ENCODE measurements around the gene ALAD.

DNA sequence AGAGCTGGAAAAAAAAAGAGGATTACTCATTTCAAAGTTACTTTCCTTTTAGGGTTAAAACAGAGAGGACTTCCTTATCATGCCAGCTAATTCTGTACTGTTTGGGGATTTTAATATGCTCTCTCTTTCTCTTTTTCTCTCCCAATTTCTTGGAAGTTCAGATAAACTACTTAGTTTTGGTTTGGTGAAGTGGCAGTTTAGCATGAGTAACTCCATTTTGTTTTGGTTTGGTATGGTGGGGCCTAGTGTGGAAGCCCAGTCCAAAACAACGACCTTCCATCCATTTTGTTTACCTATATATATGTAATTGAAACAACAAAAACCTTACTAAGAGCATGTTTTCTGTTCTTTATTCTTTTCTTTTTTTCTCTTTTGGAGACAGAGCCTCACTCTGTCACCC, 55.4 kb downstream of the ALAD start:
- TF ChIP-seq, protein P1, sequence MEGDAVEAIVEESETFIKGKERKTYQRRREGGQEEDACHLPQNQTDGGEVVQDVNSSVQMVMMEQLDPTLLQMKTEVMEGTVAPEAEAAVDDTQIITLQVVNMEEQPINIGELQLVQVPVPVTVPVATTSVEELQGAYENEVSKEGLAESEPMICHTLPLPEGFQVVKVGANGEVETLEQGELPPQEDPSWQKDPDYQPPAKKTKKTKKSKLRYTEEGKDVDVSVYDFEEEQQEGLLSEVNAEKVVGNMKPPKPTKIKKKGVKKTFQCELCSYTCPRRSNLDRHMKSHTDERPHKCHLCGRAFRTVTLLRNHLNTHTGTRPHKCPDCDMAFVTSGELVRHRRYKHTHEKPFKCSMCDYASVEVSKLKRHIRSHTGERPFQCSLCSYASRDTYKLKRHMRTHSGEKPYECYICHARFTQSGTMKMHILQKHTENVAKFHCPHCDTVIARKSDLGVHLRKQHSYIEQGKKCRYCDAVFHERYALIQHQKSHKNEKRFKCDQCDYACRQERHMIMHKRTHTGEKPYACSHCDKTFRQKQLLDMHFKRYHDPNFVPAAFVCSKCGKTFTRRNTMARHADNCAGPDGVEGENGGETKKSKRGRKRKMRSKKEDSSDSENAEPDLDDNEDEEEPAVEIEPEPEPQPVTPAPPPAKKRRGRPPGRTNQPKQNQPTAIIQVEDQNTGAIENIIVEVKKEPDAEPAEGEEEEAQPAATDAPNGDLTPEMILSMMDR (IDR thresholded peaks at IDR 0.05; ENCODE audit: low read depth, low read length), result no peak
- TF ChIP-seq EZH2phosphoT487 (IDR thresholded peaks at IDR 0.05; ENCODE audit: low read depth), result no peak

All from OCI-LY3 (cell line).